Psoas muscle (tissue), 8 donors: ENCODE results near the gene STRADA. TPM values are rescaled to one million over a fixed set of nuclear protein-coding genes. Genes with fewer than 3 reads are reported as not detected.

ENCODE experiments used
- ATAC-seq, 4 donors: fragments of 200-7000 bp; cut with Tn5 transposase; one replicate each; pipeline ENCODE4 v1.9.1; 2020; ENCODE audit warnings: moderate library complexity in 3 of 4, mild to moderate bottlenecking in 2 of 4
- DNase-seq, 2 donors: peaks; one replicate each; pipeline ENCODE4 v3.0.0-alpha.2; 2020
- H3K27ac ChIP-seq: fragments of 200-600 bp; one replicate; pipeline ENCODE4 v1.8.0; 2022
- H3K27me3 ChIP-seq, 3 donors: fragments of 200-600 bp in 1 of 3; one replicate each; pipeline versions ENCODE4 v1.6.1 to v1.8.0; 2013 to 2022; ENCODE audit warnings: low read length in 2 of 3, mild to moderate bottlenecking in 2 of 3, moderate library complexity in 1 of 3; ENCODE audit not compliant: insufficient read depth in 3 of 3
- H3K36me3 ChIP-seq, 2 donors: fragments of 200-600 bp in 1 of 2; one replicate each; pipeline versions ENCODE4 v1.6.1 to v1.8.0; 2013 to 2022; ENCODE audit warnings: low read depth in 1 of 2, mild to moderate bottlenecking in 1 of 2, moderate library complexity in 1 of 2; ENCODE audit not compliant: insufficient read depth in 1 of 2
- H3K4me1 ChIP-seq: fragments of 200-600 bp; one replicate; pipeline ENCODE4 v1.8.0; 2022
- H3K4me3 ChIP-seq: fragments of 200-600 bp; one replicate; pipeline ENCODE4 v1.8.0; 2022; ENCODE audit warnings: mild to moderate bottlenecking
- H3K9me3 ChIP-seq: fragments of 200-600 bp; one replicate; pipeline ENCODE4 v1.8.0; 2022
- WGBS, 3 donors: extraction: QIAGEN DNeasy Blood & Tissue Kit; methylation state at CpG; one replicate each; pipeline versions ENCODE4 v1.1.6 to v1.1.7; 2013; 5-methylcytosine and 5-hydroxymethylcytosine counted together
- intact Hi-C, 2 donors: fragments of 100-400 bp; cut with DNase I; formaldehyde crosslinking; loops; one replicate each; pipeline versions ENCODE4 v1.11.0 to v1.14.2; 2022
- polyA plus RNA-seq, 3 donors: library from polyadenylated mRNA; stranded (reverse); fragments of 200-250 nt; gene quantifications; one replicate each; pipeline ENCODE4 v1.2.3, GENCODE V29; 2013
- total RNA-seq, 4 donors: library from RNA; stranded (reverse); fragmentation: NEBNext Ultra II Directional in 2 of 4; extraction: Animal tissue kit (Norgen Biotek cat#: 25700) in 2 of 4; gene quantifications; one replicate each; pipeline versions ENCODE4 v1.2.1 to v1.2.4, GENCODE V29; 2021 to 2023
- TF ChIP-seq, protein P1 (sequence below): fragments of 200-600 bp; IDR thresholded peaks from one replicate; pipeline ENCODE4 v1.8.0; 2022; ENCODE audit warnings: antibody characterized with exemption
- donor health status: healthy with polysubstance abuse.
- donor health status: DM: no; HTN: no; CAD: no; lungs with moderate emphysema.
- donor health status: Bipolar disorder and iron deficiency.
- donor health status: healthy.
- donor health status: DM: yes; HTN: yes; CAD: no.
- donor health status: DM: no; HTN: no; CAD: no.
- donor health status: DM: no; HTN: no; CAD: no.
- donor health status: DM: yes; HTN: yes; CAD: no.

STRADA gene
- total and polyA plus RNA-seq, 7 donors: 6.7 to 14.9 (median 9.5) TPM

DNA sequence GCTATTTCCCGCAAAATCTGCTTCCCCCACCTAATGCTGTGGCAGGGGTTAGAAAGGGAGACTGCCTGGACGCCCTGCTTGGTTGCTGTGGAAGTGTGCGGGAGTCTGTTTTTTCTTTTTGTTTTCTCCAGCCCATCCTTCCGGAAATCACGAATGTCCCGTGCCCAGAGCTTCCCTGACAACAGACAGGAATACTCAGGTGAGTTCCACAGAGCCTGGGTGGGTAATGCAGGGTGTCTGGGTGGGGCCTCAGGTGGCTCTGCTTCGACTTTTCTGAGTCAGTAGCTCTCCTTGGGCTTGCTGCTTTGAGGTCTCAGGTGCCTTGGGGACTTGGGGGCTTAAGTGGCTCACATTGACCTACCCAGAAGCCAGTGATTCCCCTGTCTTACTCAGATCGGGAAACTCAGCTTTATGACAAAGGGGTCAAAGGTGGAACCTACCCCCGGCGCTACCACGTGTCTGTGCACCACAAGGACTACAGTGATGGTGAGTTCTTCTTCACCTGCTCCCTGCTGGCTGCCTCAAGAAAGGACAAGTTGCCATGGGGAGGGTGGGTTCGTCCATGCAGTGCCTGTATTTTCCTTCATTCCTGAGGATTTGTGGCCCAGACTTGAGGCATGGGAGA is 53.1 kb downstream of the STRADA start:
- DNase-seq (no peak), ATAC-seq (no peak)
- Histone ChIP-seq H3K4me1 (no peaks in the 10 kb centered on the region), H3K9me3 (no peaks in the 10 kb centered on the region), H3K36me3 (peaks cover 2 to 92% of the 10 kb centered on the region in 2 donors), H3K27me3 (no peaks in the 10 kb centered on the region), H3K27ac (no peak overlapping the region), H3K4me3 (no peak overlapping the region)
- intact Hi-C loops: no loop called here
- TF ChIP-seq, protein P1, sequence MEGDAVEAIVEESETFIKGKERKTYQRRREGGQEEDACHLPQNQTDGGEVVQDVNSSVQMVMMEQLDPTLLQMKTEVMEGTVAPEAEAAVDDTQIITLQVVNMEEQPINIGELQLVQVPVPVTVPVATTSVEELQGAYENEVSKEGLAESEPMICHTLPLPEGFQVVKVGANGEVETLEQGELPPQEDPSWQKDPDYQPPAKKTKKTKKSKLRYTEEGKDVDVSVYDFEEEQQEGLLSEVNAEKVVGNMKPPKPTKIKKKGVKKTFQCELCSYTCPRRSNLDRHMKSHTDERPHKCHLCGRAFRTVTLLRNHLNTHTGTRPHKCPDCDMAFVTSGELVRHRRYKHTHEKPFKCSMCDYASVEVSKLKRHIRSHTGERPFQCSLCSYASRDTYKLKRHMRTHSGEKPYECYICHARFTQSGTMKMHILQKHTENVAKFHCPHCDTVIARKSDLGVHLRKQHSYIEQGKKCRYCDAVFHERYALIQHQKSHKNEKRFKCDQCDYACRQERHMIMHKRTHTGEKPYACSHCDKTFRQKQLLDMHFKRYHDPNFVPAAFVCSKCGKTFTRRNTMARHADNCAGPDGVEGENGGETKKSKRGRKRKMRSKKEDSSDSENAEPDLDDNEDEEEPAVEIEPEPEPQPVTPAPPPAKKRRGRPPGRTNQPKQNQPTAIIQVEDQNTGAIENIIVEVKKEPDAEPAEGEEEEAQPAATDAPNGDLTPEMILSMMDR: no peak
- WGBS, 3 donors: 78 to 80% (median 79%) methylated on average over 12 of the region's 12 CpGs

DNA sequence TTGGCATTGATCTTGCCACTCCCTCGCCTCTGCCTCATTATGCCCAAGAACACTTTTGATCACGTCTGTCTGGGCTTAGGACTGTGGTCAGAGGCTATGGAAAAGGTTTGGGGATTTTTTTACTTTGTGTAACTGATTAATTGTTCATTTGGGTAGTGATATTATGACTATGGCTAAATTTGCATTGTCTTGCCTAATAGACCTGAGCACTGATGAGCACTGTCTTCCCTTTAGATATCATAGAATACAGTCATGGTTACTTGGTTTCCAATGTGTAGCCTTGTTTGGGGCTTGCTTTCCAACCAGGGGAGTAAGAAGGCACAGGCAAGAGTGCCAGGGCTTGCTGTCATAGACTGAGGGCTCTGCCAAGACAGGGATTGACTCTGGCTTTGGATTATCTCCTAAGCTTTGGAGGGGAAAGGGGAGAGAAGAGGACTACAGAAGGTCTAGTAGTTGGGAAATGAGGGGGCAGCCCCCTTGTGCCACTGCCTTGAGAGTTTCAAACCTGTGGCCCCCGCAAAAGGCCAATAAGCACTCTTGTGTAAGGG is 55.4 kb downstream of the STRADA start:
- TF ChIP-seq, protein P1: no peak
- Histone ChIP-seq H3K36me3 (peaks cover 8 to 89% of the 10 kb centered on the region in 2 donors), H3K4me3 (no peak overlapping the region), H3K4me1 (no peaks in the 10 kb centered on the region), H3K9me3 (no peaks in the 10 kb centered on the region), H3K27me3 (no peaks in the 10 kb centered on the region), H3K27ac (no peak overlapping the region)
- DNase-seq: no peak
- intact Hi-C loops: no loop called here
- WGBS, 3 donors: 94 to 96% (median 94%) methylated on average over 3 of the region's 3 CpGs
- no peak for ATAC-seq

DNA sequence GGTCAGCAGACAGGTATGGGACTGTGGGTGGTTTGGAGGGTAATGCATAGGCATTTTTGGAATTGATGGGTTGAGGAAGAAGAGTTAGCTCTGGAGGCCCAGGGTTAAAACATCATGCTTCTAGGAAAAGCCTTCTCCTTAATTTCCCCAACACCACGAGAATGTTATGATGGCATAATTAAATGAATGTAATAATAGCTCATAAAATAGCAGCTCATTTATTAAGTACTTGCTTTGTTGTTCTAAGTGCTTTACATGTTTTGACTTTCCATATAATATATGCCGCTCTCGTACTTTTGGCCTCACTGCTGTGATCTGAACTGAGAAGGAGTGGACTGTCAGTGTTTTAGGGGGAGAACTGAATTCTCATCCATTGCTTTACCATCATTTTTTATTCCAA is 56.0 kb downstream of the STRADA start:
- Histone ChIP-seq H3K4me3 (no peak overlapping the region), H3K27ac (no peak overlapping the region), H3K9me3 (no peaks in the 10 kb centered on the region), H3K4me1 (no peaks in the 10 kb centered on the region), H3K36me3 (peaks cover 8 to 83% of the 10 kb centered on the region in 2 donors), H3K27me3 (no peaks in the 10 kb centered on the region)
- WGBS, 3 donors: 93 to 96% (median 96%) methylated on average over 3 of the region's 3 CpGs
- ATAC-seq: no peak
- TF ChIP-seq, protein P1: no peak
- intact Hi-C loops: no loop called here
- DNase-seq: no peak

DNA sequence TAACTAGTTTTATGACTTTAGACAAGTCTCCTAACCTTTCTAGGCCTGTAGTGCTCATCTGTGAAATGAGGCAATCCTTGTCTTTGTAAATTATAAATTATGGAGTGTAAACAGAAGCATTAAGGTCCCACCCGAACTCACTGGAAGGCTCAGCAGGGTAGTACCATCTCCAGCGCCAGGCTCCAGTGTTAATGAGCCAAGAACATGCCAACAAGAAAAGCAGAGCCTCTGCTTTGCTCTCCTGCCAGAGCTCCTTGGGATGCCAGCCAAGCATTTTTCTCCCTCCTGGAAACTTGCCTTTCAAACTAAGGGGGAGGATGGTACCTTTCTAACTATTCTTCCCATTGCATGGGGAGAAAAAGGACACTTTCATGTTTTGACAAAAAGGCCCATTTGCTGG is 56.6 kb downstream of the STRADA start:
- Histone ChIP-seq H3K27ac (no peak overlapping the region), H3K4me1 (no peaks in the 10 kb centered on the region), H3K27me3 (no peaks in the 10 kb centered on the region), H3K36me3 (peaks cover 8 to 78% of the 10 kb centered on the region in 2 donors), H3K4me3 (no peak overlapping the region), H3K9me3 (no peaks in the 10 kb centered on the region)
- no peak for ATAC-seq
- WGBS, 3 donors: 7 to 44% (median 33%) methylated on average over 2 of the region's 2 CpGs
- DNase-seq: no peak
- TF ChIP-seq, protein P1: no peak
- intact Hi-C loops: no loop called here

DNA sequence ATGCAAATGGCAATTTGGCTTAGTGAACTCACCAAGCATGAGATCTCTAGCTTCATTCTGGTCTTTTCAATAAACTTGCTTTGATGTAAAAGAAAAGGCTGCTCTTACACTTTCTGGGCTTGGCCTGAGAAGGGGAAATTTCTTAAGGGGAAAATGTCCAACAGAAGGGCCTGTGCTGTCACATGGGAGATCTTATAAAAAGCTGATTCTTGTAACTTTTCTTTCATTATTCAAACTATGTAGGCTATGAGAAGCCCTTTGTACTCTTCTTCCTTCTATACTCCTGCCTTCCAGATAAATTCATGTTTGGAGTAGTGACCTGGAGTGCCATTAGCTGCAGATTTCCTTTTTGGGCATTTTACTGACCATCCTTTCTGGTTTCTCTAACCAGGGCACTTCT is 58.6 kb downstream of the STRADA start:
- H3K27ac ChIP-seq: no peak overlapping the region
- no peaks in the 10 kb centered on the region for H3K4me1 ChIP-seq
- no peaks in the 10 kb centered on the region for H3K27me3 ChIP-seq
- H3K4me3 ChIP-seq: no peak overlapping the region
- TF ChIP-seq, protein P1: no peak
- no peak for DNase-seq
- no peak for ATAC-seq
- H3K9me3 ChIP-seq: no peaks in the 10 kb centered on the region
- H3K36me3 ChIP-seq: peaks cover 6 to 62% of the 10 kb centered on the region in 2 donors
- intact Hi-C loops: no loop called here
